Measurements from ENCODE around the gene RNF130.

DNA sequence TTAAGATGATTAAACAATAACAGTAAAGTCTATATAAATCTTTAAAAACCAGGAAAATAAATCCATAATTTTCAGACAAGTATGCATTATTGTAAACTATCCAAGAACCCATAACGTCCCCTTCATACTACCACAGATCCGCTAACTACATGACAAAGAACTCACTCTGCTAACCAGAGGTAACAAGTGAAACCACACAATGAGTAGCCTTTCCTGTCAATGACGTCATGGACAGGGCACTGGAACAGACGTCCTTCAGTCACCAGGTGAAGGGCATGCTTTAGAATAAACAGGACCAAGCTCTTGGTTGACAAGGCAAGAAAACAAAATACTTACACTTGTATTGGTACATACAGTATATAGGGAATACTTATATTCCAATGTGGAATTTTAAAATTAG is 45.2 kb downstream of the RNF130 start:
- TF ChIP-seq POLR2A (IDR thresholded peaks at IDR 0.05), result no peak
- TF ChIP-seq, protein P1, sequence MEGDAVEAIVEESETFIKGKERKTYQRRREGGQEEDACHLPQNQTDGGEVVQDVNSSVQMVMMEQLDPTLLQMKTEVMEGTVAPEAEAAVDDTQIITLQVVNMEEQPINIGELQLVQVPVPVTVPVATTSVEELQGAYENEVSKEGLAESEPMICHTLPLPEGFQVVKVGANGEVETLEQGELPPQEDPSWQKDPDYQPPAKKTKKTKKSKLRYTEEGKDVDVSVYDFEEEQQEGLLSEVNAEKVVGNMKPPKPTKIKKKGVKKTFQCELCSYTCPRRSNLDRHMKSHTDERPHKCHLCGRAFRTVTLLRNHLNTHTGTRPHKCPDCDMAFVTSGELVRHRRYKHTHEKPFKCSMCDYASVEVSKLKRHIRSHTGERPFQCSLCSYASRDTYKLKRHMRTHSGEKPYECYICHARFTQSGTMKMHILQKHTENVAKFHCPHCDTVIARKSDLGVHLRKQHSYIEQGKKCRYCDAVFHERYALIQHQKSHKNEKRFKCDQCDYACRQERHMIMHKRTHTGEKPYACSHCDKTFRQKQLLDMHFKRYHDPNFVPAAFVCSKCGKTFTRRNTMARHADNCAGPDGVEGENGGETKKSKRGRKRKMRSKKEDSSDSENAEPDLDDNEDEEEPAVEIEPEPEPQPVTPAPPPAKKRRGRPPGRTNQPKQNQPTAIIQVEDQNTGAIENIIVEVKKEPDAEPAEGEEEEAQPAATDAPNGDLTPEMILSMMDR (IDR thresholded peaks at IDR 0.05), result no peak

Measured in prostate gland (tissue), 2 donors.